GM20000 (cell line): ENCODE data around the gene NEB.

Experiments
- DNase-seq: peaks from one replicate; pipeline ENCODE4 v3.0.0; 2012; ENCODE audit warnings: low spot score
- TF ChIP-seq, protein P1 (sequence below): IDR thresholded peaks from 2 replicates; pipeline ENCODE4 v1.5.1; 2012; ENCODE audit warnings: mild to moderate bottlenecking, control low read depth; ENCODE audit errors: extremely low read depth, missing control alignments

The NEB gene

DNA sequence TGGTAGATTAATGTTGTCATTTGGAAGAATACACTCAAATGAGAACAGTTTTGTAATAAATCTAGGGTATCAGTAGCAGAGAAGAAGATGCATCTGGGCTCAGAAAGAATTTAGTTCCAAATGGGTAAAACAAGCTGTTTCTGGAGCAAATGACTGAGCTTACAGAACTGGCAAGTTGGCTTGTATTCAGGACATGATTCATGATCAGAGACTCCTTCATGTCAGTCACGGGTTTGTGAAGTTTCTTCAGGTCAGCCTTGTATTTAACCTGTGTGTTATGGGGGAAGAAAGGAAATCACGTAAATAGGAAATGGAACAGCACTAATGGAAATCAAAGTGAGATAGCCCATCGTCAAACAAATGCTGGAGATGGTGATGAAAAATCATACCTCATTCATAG lies 215.5 kb downstream of the NEB start:
- no peak for DNase-seq
- TF ChIP-seq, protein P1, sequence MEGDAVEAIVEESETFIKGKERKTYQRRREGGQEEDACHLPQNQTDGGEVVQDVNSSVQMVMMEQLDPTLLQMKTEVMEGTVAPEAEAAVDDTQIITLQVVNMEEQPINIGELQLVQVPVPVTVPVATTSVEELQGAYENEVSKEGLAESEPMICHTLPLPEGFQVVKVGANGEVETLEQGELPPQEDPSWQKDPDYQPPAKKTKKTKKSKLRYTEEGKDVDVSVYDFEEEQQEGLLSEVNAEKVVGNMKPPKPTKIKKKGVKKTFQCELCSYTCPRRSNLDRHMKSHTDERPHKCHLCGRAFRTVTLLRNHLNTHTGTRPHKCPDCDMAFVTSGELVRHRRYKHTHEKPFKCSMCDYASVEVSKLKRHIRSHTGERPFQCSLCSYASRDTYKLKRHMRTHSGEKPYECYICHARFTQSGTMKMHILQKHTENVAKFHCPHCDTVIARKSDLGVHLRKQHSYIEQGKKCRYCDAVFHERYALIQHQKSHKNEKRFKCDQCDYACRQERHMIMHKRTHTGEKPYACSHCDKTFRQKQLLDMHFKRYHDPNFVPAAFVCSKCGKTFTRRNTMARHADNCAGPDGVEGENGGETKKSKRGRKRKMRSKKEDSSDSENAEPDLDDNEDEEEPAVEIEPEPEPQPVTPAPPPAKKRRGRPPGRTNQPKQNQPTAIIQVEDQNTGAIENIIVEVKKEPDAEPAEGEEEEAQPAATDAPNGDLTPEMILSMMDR, result no peak

DNA sequence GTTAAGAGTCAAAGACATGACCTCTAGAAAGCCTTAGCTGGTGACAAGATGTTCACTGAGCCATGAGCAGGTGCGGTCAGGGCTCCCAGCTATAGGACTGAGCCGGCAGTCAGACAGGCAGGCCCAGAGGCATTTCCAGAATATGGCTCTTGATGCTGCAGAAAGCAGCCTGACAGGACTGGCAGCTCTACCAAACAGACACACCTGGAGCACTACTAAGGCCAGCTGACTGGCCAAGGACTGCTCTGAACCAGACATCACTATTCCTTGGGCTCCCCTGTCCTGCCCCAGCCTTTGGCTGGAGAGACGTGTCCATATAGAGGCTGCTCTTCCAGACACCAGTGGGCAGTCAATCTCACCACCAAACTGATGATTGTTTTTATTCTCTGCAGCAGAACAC lies 225.8 kb downstream of the NEB start:
- TF ChIP-seq, protein P1, result no peak
- no peak for DNase-seq

DNA sequence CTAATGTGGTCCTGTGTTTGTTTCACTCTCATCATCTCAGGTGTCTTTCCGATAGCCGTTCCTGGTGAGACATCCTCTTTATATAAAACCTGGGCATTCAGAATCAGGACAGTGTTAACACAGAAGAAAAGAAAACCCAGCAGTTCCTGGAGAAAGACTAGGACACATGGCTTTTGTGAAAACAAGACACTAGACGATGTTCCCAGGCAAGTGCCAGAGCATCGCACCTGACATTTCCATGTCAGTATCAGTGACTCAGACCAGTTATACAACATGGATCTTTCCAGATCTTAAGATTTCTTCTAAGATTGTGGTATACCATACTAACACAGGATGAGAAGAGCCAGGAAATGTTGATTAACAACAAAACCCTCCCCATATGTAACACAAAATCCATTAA lies 228.1 kb downstream of the NEB start:
- TF ChIP-seq, protein P1, result no peak
- DNase-seq, result no peak

DNA sequence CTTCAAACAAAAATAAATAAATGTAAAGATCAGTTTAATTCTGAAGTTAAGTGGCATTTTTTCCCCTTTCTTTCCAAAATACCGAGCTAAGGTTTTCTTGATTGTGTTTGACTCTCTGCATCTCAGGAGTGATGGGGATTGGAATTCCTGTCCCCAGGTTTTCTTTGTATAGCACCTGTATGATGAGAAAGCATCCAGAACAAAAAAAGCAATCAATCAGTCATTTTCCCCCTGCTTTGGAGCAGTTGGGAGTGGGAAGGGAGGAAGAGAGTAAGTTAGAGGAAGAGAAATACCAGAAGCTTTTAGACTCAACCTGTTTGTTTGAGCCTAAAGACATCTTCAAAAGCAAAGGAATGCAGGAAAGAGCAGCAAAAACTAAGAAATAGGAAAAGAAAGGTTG lies 236.1 kb downstream of the NEB start:
- DNase-seq, result no peak
- TF ChIP-seq, protein P1, result no peak

DNA sequence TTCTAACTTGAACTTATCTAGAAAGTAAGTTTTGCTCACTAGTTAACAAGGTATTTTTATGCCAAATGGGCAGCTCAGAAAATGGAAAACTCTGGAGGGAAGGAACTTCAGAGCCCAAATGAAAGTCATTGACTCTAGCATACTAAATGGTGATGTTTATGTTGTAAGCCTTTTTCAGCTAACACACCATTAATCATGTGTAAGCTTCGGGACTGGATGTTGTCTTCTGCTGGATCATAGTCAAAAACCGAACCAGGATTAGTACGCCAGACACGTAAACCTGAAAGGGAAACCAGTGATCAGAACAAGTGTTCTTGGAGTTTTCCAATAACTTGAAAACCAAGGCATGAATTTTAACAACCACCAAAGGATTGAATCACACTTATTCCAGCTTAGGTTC lies 242.8 kb downstream of the NEB start:
- no peak for DNase-seq
- TF ChIP-seq, protein P1, result no peak

DNA sequence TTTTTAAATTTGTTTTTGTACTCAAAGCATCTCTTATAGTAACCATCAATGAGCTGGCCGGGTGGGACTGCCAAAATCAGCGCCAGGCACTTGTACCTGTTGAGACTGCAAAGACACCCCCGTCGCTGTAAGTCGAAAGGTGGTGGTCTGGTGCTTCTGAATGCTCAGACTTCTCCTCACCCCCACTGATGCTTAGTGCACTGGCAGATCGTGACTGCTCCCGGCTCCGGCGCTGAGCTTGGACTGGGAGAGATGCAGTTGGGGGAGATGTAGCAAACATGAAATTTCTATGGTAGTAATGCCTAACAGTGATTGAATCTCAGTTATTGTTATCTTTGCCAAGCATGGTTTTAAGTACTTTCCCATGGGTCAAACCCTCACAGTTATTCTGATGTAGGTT lies 244.0 kb downstream of the NEB start:
- no peak for DNase-seq

DNA sequence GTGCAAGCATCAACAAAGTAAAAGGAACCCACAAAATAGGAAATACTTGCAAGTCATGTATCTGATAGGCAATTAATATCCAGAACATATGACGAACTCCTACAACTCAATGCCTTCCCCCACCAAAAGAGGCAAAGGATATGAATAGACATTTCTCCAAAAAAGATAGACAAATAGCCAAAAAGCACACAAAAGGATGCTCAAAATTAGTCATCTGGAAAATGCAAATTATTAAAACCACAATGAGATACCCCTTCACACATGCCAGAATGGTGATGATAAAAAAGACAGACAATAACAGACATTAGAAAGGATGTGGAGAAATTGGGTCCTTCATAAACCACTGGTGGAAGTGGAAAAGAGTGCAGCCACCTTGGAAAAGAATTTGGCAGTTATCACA lies 248.2 kb downstream of the NEB start:
- TF ChIP-seq, protein P1, result no peak
- DNase-seq, result no peak

More for the DNA sequence above, 244.0 kb downstream of the NEB start:
- TF ChIP-seq, protein P1, result no peak

DNA sequence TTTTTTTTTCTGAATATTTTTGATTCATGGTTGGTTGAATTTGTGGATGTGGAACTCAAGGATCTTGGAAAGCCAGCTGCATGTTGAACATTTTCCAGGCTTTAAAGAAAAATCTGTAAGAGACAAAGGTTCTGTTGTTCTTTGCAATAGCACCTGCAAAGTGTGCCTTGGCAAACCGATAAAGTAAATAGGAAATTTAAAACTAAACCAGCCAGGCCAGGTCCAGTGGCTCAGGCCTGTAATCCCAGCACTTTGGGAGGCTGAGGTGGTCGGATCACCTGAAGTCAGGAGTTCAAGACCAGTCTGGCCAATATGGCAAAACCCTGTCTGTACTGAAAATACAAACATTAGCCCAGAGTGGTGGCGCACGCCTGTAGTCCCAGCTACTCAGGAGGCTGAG lies 250.2 kb downstream of the NEB start:
- TF ChIP-seq, protein P1, result no peak
- no peak for DNase-seq
